ENCODE data around the gene NXPE4.

DNA sequence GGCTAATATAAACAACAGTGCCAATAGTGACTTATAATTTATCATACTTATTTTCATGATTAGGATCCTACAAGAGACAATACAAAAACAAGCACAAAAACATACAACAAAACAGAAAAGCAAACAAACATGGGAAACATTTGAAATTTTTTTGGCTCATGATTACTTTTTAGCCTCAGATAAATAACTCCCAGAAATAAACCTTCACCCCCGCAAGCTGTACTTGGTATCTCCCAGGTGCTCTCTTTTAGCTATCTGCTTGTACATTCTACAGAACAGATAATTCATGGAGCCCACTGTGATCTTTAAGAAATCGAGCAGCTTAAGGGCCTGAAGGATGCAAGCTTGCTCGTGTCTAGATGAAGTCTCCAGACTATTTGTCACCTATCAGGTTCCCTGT, 883 bp downstream of the NXPE4 start:
- TF ChIP-seq POLR2A (IDR thresholded peaks at IDR 0.05; ENCODE audit: low read length) (no peak), GATA1 (IDR thresholded peaks at IDR 0.05; ENCODE audit: low read depth, low read length) (no peak)

Data from erythroblast (primary cell).